ENCODE data around the gene SFT2D1.

SFT2D1 gene

GRCh38 chr6:166336847-166337246 is 5.5 kb downstream of the SFT2D1 start:
- TF ChIP-seq EZH2phosphoT487 (conservative IDR thresholded peaks at IDR 0.05; ENCODE audit: low read length) (no peak), CTCF (IDR thresholded peaks at IDR 0.05; ENCODE audit: insufficient read depth, low read length, poor library complexity, severe bottlenecking) (no peak)
- Histone ChIP-seq H3K4me2 (ENCODE audit: low read depth, low read length, poor library complexity, severe bottlenecking) (no peak overlapping the region), H3K9ac (ENCODE audit: low read length) (no peak overlapping the region), H3K9me3 (ENCODE audit: insufficient read depth, low read length) (no peaks in the 10 kb centered on the region), H2AFZ (ENCODE audit: low read depth, low read length, severe bottlenecking) (no peak overlapping the region), H3K4me3 (ENCODE audit: insufficient read depth, low read length, poor library complexity, severe bottlenecking) (no peak overlapping the region), H4K20me1 (ENCODE audit: low read depth, low read length) (no peaks in the 10 kb centered on the region; the same call in 1 of the 2 replicates), H3F3A (ENCODE audit: insufficient read depth) (no peaks in the 10 kb centered on the region), H3K27ac (ENCODE audit: low read depth, low read length) (no peak overlapping the region), H3K9me2 (replicated peaks; ENCODE audit: insufficient read depth, low read length) (no peaks in the 10 kb centered on the region), H3K36me3 (ENCODE audit: low read length) (no peaks in the 10 kb centered on the region), H3K79me2 (ENCODE audit: insufficient read depth, low read length) (peaks cover 88% of the 10 kb centered on the region), H3K27me3 (ENCODE audit: low read length) (no peaks in the 10 kb centered on the region)

GRCh38 chr6:166335378-166336302 is 6.7 kb downstream of the SFT2D1 start:
- Histone ChIP-seq H3K27me3 (ENCODE audit: low read length) (no peaks in the 10 kb centered on the region), H3K79me2 (ENCODE audit: insufficient read depth, low read length) (peaks cover 88% of the 10 kb centered on the region), H3K4me3 (ENCODE audit: insufficient read depth, low read length, poor library complexity, severe bottlenecking) (no peak overlapping the region), H4K20me1 (ENCODE audit: low read depth, low read length) (peaks cover 6% of the 10 kb centered on the region; the same call in 1 of the 2 replicates), H3K27ac (ENCODE audit: low read depth, low read length) (no peak overlapping the region), H3K36me3 (ENCODE audit: low read length) (no peaks in the 10 kb centered on the region; the same call in 1 of the 2 replicates), H3K9me2 (replicated peaks; ENCODE audit: insufficient read depth, low read length) (no peaks in the 10 kb centered on the region), H3K9me3 (ENCODE audit: insufficient read depth, low read length) (no peaks in the 10 kb centered on the region), H3K4me2 (ENCODE audit: low read depth, low read length, poor library complexity, severe bottlenecking) (no peak overlapping the region), H3F3A (ENCODE audit: insufficient read depth) (no peaks in the 10 kb centered on the region), H3K9ac (ENCODE audit: low read length) (no peak overlapping the region), H2AFZ (ENCODE audit: low read depth, low read length, severe bottlenecking) (no peak overlapping the region)
- TF ChIP-seq CTCF (IDR thresholded peaks at IDR 0.05; ENCODE audit: insufficient read depth, low read length, poor library complexity, severe bottlenecking) (no peak), EZH2phosphoT487 (conservative IDR thresholded peaks at IDR 0.05; ENCODE audit: low read length) (no peak)

GRCh38 chr6:166334878-166335277 is 7.5 kb downstream of the SFT2D1 start:
- TF ChIP-seq CTCF (IDR thresholded peaks at IDR 0.05; ENCODE audit: insufficient read depth, low read length, poor library complexity, severe bottlenecking) (no peak), EZH2phosphoT487 (conservative IDR thresholded peaks at IDR 0.05; ENCODE audit: low read length) (no peak)
- no peaks in the 10 kb centered on the region for H3K27me3 ChIP-seq (ENCODE audit: low read length)
- no peaks in the 10 kb centered on the region; the same call in 1 of the 2 replicates for H3F3A ChIP-seq (ENCODE audit: insufficient read depth)
- H4K20me1 ChIP-seq (ENCODE audit: low read depth, low read length), result peaks cover 9% of the 10 kb centered on the region; the same call in 1 of the 2 replicates
- H3K4me3 ChIP-seq (ENCODE audit: insufficient read depth, low read length, poor library complexity, severe bottlenecking), result no peak overlapping the region
- H3K27ac ChIP-seq (ENCODE audit: low read depth, low read length), result no peak overlapping the region
- no peaks in the 10 kb centered on the region for H3K9me3 ChIP-seq (ENCODE audit: insufficient read depth, low read length)
- H2AFZ ChIP-seq (ENCODE audit: low read depth, low read length, severe bottlenecking), result no peak overlapping the region
- peaks cover 86% of the 10 kb centered on the region for H3K79me2 ChIP-seq (ENCODE audit: insufficient read depth, low read length)
- H3K4me2 ChIP-seq (ENCODE audit: low read depth, low read length, poor library complexity, severe bottlenecking), result no peak overlapping the region
- no peaks in the 10 kb centered on the region; the same call in 1 of the 2 replicates for H3K36me3 ChIP-seq (ENCODE audit: low read length)
- no peak overlapping the region for H3K9ac ChIP-seq (ENCODE audit: low read length)
- no peaks in the 10 kb centered on the region for H3K9me2 ChIP-seq (replicated peaks; ENCODE audit: insufficient read depth, low read length)
